NCI-H1417 treated with DMSO at 0.1 percent for 48 hours (cell line): ENCODE measurements around the gene OR2A5.
"Not testable (repeated sequence)": the region's sequence is repeated elsewhere in the genome, so short reads cannot be mapped to it uniquely, and the experiment has no call there.

Experiments used
- DNase-seq: peaks from one replicate; lab custom pipeline; 2025; lab: John Stamatoyannopoulos, UW

OR2A5 gene

DNA sequence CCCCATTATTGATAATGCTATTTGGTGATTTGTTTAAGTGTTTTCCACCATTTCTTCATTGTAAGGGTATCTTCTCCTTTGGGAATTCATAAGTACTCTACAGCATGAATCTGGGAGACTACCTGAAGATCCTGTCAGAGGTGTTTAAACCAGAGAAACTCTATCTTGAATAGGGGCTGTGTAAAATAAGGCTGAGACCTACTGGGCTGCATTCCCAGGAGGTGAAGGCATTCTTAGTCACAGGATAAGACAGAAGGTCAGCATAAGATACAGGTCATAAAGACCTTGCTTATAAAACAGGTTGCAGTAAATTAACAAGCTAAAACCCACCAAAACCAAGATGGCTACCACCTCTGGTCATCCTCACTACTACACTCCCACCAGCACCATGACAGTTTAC lies 13.4 kb upstream of the OR2A5 start:
- DNase-seq: no peak

- DNase-seq: no peak
These were observed 12.4 kb upstream of the OR2A5 start for GRCh38 chr7:144036302-144036885.

DNA sequence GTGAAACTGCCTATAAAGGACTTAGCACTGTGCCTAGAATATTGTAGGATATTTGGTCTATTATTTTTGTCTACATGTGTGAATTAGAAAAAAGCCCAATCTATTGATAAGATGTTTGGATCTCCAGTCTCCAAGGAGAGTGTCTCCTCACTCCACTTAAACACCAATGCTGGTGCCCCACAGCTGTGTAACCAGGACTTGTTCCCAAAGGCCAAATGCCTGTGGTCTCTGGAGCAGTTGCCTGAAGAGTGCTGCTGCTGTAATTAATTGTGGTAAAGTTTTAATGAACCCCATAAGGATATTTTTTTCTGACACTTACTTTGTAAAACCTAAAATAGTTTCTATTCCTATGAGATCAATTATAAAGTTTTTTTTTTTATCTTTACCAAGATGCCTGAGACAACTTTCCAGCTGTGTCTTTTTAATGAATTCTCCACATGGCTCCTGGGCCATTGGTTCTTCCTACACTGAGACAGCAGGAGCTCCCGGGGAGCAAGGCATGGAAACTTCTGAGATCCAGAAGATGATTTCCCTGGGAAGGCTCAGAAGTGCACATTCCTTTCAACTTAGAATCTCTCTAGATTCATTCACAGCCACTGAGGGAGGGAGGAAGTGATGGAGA lies 11.2 kb upstream of the OR2A5 start:
- DNase-seq: no peak

- no peak for DNase-seq
These were observed 9.9 kb upstream of the OR2A5 start for GRCh38 chr7:144038887-144039286.

GRCh38 chr7:144049491-144049890 lies 743 bp downstream of the OR2A5 start:
- no peak for DNase-seq

DNA sequence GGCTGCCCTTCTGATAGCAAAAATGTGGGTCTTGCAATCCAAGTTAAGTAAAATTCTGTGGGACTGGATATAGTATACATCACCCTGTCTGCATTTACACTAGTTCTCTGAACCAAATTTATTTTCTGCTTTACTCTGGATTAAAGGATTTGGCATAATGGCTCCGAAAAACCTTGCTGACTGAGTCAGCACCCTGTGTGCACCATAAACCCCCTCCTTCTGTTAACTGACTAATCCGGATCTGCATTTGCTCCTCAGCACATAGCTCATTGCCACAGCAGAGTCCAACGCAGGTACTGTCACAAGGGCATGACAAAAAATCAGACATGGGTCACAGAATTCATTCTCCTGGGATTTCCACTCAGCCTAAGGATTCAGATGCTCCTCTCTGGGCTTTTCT lies 1.3 kb downstream of the OR2A5 start:
- DNase-seq: no peak

GRCh38 chr7:144050884-144051283 lies 2.1 kb downstream of the OR2A5 start:
- DNase-seq: not testable (repeated sequence)

DNA sequence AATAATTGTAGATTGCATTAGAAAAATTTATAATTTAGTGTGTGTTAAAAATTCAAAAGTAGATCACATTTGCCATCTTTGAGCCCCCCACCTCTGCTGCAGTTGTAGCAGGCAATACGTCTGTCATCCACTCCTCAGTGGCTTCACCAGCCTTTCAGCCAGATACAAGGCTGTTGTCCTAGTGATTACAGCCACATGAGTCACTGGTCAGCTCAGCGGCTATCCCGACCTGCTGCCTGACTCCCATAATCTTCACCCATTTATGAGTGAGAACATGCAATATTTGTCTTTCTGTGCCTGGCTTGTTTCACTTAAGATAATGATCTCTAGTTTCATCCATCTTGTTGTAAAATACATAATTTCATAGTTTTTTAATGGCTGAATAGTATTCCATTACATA lies 9.2 kb downstream of the OR2A5 start:
- no peak for DNase-seq

- DNase-seq: no peak
These were observed 15.0 kb downstream of the OR2A5 start for GRCh38 chr7:144063710-144064109.

DNA sequence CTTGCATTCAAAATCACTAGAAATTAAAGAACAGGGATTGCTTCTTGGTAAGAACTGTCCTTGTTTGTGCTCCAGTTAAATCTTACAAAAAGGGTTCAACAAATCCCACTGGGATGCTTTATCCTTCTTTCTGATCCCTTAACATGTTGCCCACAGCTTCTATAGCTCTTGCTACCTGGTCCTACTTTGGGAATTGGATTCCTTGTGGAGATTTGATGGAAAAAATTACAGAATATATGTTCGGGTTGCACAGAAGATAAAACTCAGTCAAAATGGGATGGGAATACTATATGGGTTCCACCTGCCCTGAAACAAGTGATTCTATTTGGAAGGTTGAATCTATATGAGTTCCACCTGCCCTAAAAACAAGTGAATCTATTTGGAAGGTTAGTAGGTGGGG lies 20.8 kb downstream of the OR2A5 start, which contains the start of gene OR2A25:
Gene OR2A25, plus strand, starts transcription at position 301 of the 400 bp plus-strand sequence. CDS start 4,409 bp downstream, outside the sequence.
- DNase-seq: no peak

- no peak for DNase-seq
These were observed 21.2 kb downstream of the OR2A5 start for GRCh38 chr7:144069953-144070352.

DNA sequence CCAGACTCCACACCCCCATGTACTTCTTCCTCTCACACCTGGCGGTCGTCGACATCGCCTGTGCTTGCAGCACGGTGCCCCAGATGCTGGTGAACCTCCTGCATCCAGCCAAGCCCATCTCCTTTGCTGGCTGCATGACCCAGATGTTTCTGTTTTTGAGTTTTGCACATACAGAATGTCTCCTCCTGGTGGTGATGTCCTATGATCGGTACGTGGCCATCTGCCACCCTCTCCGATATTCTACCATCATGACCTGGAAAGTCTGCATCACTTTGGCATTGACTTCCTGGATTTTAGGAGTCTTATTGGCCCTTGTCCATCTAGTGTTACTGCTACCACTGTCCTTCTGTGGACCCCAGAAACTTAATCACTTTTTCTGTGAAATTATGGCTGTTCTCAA lies 25.6 kb downstream of the OR2A5 start:
- no peak for DNase-seq

DNA sequence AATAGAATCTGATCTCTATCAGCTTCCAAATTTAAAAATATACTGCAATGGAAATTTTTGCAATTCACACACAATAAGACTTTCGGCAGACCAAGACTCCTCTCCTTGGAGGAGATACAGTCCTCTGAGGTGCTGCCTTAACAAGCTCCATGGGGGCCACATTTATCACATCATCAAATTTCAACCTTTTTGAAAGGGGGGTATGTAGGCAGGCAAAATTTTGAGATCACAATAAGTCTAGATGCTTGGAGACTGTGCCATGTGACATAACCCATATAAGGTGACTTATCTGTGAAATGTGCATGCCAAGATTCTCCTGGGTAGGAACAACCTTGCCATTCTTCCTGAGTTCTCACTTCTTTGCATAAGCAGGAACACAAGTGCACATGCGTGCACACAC lies 37.2 kb downstream of the OR2A5 start, which contains the start of gene OR2A12:
Gene OR2A12, plus strand, starts transcription at position 301 of the 400 bp plus-strand sequence. CDS start 8,830 bp downstream, outside the sequence.
- no peak for DNase-seq

DNA sequence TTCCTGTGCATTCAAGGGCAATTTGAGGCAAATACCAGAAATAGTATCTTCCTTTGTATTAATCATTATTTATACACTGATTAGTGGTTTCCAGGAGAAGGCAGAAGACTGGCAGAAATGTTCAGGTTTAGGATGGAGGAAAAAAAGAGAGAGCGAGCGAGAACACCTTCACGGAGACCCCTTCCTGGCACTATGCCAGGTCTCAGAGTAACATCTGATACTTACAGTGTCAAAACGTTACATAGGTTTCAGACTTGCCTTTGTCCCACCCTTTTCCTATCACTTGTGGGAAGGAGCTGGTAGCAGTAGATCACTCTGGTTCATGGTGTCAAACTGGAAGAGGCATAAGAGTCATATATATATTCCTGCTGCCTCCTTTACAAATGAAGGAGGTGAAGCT lies 38.0 kb downstream of the OR2A5 start:
- DNase-seq: no peak

- no peak for DNase-seq
These were observed 38.5 kb downstream of the OR2A5 start for GRCh38 chr7:144087230-144087629.

DNA sequence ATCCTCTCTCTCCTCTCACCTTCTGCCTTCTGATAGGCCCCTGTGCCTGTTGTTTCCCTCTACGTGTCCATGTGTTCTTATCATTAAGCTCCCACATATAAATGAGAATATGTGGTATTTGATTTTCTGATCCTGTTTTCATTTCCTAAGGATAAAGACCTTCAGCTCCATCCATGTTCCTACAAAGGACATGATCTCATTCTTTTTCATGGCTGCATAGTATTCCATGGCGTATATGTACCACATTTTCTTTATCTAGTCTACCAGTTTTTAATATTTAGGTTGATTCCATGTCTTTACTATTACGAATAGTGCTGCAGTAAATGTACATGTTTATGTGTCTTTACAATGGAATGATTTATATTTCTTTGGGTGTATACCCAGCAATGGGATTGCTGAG lies 41.9 kb downstream of the OR2A5 start:
- no peak for DNase-seq

GRCh38 chr7:144098776-144099175 lies 50.0 kb downstream of the OR2A5 start:
- DNase-seq: no peak

GRCh38 chr7:144100607-144101006 lies 51.9 kb downstream of the OR2A5 start:
- DNase-seq: no peak

- DNase-seq: no peak
These were observed 53.3 kb downstream of the OR2A5 start for GRCh38 chr7:144102041-144102440.

GRCh38 chr7:144105211-144105610 lies 56.5 kb downstream of the OR2A5 start:
- no peak for DNase-seq
